Activated naive CD8-positive, alpha-beta T cell treated with anti-CD3 and anti-CD28 coated beads, Interleukin-2, amount 50 U/mL, for 16 hours (primary cell): Measurements from ENCODE around the gene ZNF516.

Source experiments
- DNase-seq: peaks from one replicate; pipeline ENCODE4 v3.0.0-alpha.2; 2020; ENCODE audit warnings: low read depth, low spot score

The ZNF516 gene

GRCh38 chr18:76364282-76365259 is 130.5 kb downstream of the ZNF516 start:
- no peak for DNase-seq

- no peak for DNase-seq
Observed at GRCh38 chr18:76363436-76364120, 131.5 kb downstream of the ZNF516 start.

GRCh38 chr18:76362676-76363075 is 132.4 kb downstream of the ZNF516 start:
- no peak for DNase-seq

GRCh38 chr18:76361219-76361618 is 133.8 kb downstream of the ZNF516 start:
- DNase-seq, result no peak

- no peak for DNase-seq
Observed at GRCh38 chr18:76359909-76360308, 135.1 kb downstream of the ZNF516 start.

- DNase-seq, result no peak
Observed at GRCh38 chr18:76358774-76359173, 136.3 kb downstream of the ZNF516 start.

- no peak for DNase-seq
Observed at GRCh38 chr18:76357585-76358260, 137.3 kb downstream of the ZNF516 start.

- DNase-seq, result no peak
Observed at GRCh38 chr18:76357174-76357573, 137.9 kb downstream of the ZNF516 start.

GRCh38 chr18:76356666-76357065 is 138.4 kb downstream of the ZNF516 start:
- no peak for DNase-seq

GRCh38 chr18:76354348-76354747 is 140.7 kb downstream of the ZNF516 start:
- no peak for DNase-seq

GRCh38 chr18:76353500-76353899 is 141.5 kb downstream of the ZNF516 start:
- no peak for DNase-seq

- no peak for DNase-seq
Observed at GRCh38 chr18:76353046-76353445, 142.0 kb downstream of the ZNF516 start.

GRCh38 chr18:76351961-76352581 is 143.0 kb downstream of the ZNF516 start:
- no peak for DNase-seq

GRCh38 chr18:76350134-76351025 is 144.7 kb downstream of the ZNF516 start:
- DNase-seq, result no peak

- DNase-seq, result peak; percentile 46
Observed at GRCh38 chr18:76349067-76349715, 145.9 kb downstream of the ZNF516 start.

GRCh38 chr18:76348267-76349066 is 146.6 kb downstream of the ZNF516 start:
- no peak for DNase-seq

GRCh38 chr18:76347341-76347740 is 147.7 kb downstream of the ZNF516 start:
- DNase-seq, result no peak

- no peak for DNase-seq
Observed at GRCh38 chr18:76346490-76347130, 148.4 kb downstream of the ZNF516 start.

- DNase-seq, result no peak
Observed at GRCh38 chr18:76345901-76346300, 149.1 kb downstream of the ZNF516 start.
